HepG2 (cell line): ENCODE measurements around the gene CCBE1. TPM values are rescaled to one million over a fixed set of nuclear protein-coding genes. Genes with fewer than 3 reads are reported as not detected.

ENCODE experiments used
- ATAC-seq: fragments of 200-7000 bp; cut with Tn5 transposase; 3 replicates; pipeline ENCODE4 v1.9.1; 2020; ENCODE audit warnings: mild to moderate bottlenecking, moderate library complexity
- BruUV-seq: library from RNA; stranded (reverse); fragments of 400-500 nt; replicated peaks from 2 replicates; lab custom pipeline; 2021; lab: Mats Ljungman, UMichigan
- CTCF ChIA-PET: fragments of 300-600 bp; formaldehyde crosslinking; extraction: SDS; loops from one replicate; lab custom pipeline; 2021; ENCODE audit warnings: low total read pairs, inconsistent platforms, low intra/inter-chr PET ratio; lab: Yijun Ruan, JAX
- POLR2A ChIA-PET: fragments of 350-600 bp; sonication (Branson Sonifier 250); formaldehyde crosslinking; loops from one replicate; lab custom pipeline; 2020; ENCODE audit warnings: antibody characterized with exemption, inconsistent platforms; lab: Yijun Ruan, JAX
- DNase-seq: peaks from one replicate; pipeline ENCODE4 v3.0.0-alpha.2; 2015; ENCODE audit warnings: low spot score
- FAIRE-seq: peaks from 3 replicates; lab custom pipeline; 2011; peaks lifted over from hg19 to GRCh38; lab: Jason Lieb, UNC
- H2AFZ ChIP-seq: one replicate; pipeline ENCODE4 v1.6.1; 2011; ENCODE audit warnings: low read length, inconsistent platforms
- H3K27ac ChIP-seq: fragments of 300-600 bp; 3 replicates; pipeline ENCODE4 v1.8.0; 2011; ENCODE audit warnings: mixed run types, mild to moderate bottlenecking, mixed read lengths, low read length, inconsistent platforms; ENCODE audit not compliant: insufficient read depth; ENCODE audit errors: extremely low read length
- H3K27me3 ChIP-seq, 2 experiments: fragments of 200-600 bp in 1 of 2; 2 replicates in 1 of 2; 3 replicates in 1 of 2; pipeline versions ENCODE4 v1.6.0 to v1.8.0; 2011; ENCODE audit warnings: low read length in 2 of 2, mild to moderate bottlenecking in 2 of 2, moderate library complexity in 2 of 2, inconsistent platforms in 1 of 2; ENCODE audit not compliant: insufficient read depth in 2 of 2, control insufficient read depth in 1 of 2
- H3K36me3 ChIP-seq, 2 experiments: fragments of 200-600 bp in 1 of 2; replicated peaks in 1 of 2; 2 replicates in 1 of 2; 3 replicates in 1 of 2; pipeline versions ENCODE4 v1.5.1 to v1.8.0; 2011; ENCODE audit warnings: low read length in 2 of 2, inconsistent platforms in 1 of 2; ENCODE audit not compliant: insufficient read depth in 2 of 2, control insufficient read depth in 1 of 2
- H3K4me1 ChIP-seq: 2 replicates; pipeline ENCODE4 v1.5.1; 2012; ENCODE audit warnings: low read length, inconsistent platforms; ENCODE audit not compliant: insufficient read depth
- H3K4me2 ChIP-seq: 2 replicates; pipeline ENCODE4 v1.6.0; 2011; ENCODE audit warnings: low read depth, low read length, inconsistent platforms
- H3K4me3 ChIP-seq, 3 experiments: fragments of 200-600 bp in 1 of 3; sonication (generic), shearing (Covaris generic) in 1 of 3; replicated peaks in 1 of 3; 2 replicates each; pipeline ENCODE4 v1.5.1; 2011 to 2016; ENCODE audit warnings: low read length in 3 of 3, inconsistent platforms in 2 of 3, low read depth in 2 of 3, mild to moderate bottlenecking in 2 of 3, control low read depth in 1 of 3, mixed read lengths in 1 of 3; ENCODE audit not compliant: insufficient read depth in 1 of 3
- H3K79me2 ChIP-seq: one replicate; pipeline ENCODE4 v1.6.1; 2011; ENCODE audit warnings: low read length, inconsistent platforms; ENCODE audit not compliant: insufficient read depth
- H3K9ac ChIP-seq: 2 replicates; pipeline ENCODE4 v1.6.0; 2011; ENCODE audit warnings: mild to moderate bottlenecking, low read depth, low read length, inconsistent platforms; ENCODE audit not compliant: insufficient read depth
- H3K9me3 ChIP-seq: 2 replicates; pipeline ENCODE4 v1.5.1; 2012; ENCODE audit warnings: mild to moderate bottlenecking, low read length
- H4K20me1 ChIP-seq: 2 replicates; pipeline ENCODE4 v1.6.0; 2011; ENCODE audit warnings: inconsistent platforms, mild to moderate bottlenecking, low read length, moderate library complexity; ENCODE audit not compliant: insufficient read depth
- FLYWCH1 ChIP-seq: sonication (generic); formaldehyde crosslinking; IDR thresholded peaks from 2 replicates; pipeline ENCODE4 v1.8.1; 2023; ENCODE audit warnings: mild to moderate bottlenecking, missing genetic modification reagents
- GABPB1 ChIP-seq: IDR thresholded peaks from 2 replicates; pipeline ENCODE4 v1.6.1; 2016; ENCODE audit warnings: mild to moderate bottlenecking, missing genetic modification reagents, moderate library complexity, missing compliant biosample characterization
- GLI4 ChIP-seq: sonication (generic); formaldehyde crosslinking; IDR thresholded peaks from 2 replicates; pipeline ENCODE4 v1.5.1; 2020; ENCODE audit warnings: missing genetic modification reagents, mild to moderate bottlenecking, moderate library complexity, borderline replicate concordance
- HNF1B ChIP-seq: sonication (generic); formaldehyde crosslinking; IDR thresholded peaks from 2 replicates; pipeline ENCODE4 v1.5.1; 2020; ENCODE audit warnings: mild to moderate bottlenecking, moderate library complexity, missing genetic modification reagents
- HNRNPH1 ChIP-seq: fragments of 200-400 bp; formaldehyde crosslinking; optimal IDR thresholded peaks from 2 replicates; pipeline ENCODE3; 2017; ENCODE audit warnings: mild to moderate bottlenecking, low read depth, low read length
- JUN ChIP-seq: sonication (generic); formaldehyde crosslinking; IDR thresholded peaks from 2 replicates; pipeline ENCODE4 v1.4.0; 2020; ENCODE audit warnings: mild to moderate bottlenecking, missing genetic modification reagents
- SMC3 ChIP-seq: IDR thresholded peaks from 2 replicates; pipeline ENCODE4 v1.6.1; 2011; ENCODE audit warnings: low read length, improper control_type of control experiment
- SNAPC5 ChIP-seq: sonication (generic); formaldehyde crosslinking; IDR thresholded peaks from 2 replicates; pipeline ENCODE4 v1.8.1; 2023; ENCODE audit warnings: mild to moderate bottlenecking, missing genetic modification reagents, borderline replicate concordance
- SRSF9 ChIP-seq: fragments of 200-400 bp; formaldehyde crosslinking; IDR thresholded peaks from 2 replicates; pipeline ENCODE4 v1.6.1; 2018; ENCODE audit warnings: borderline replicate concordance, mild to moderate bottlenecking, low read depth, low read length; ENCODE audit not compliant: insufficient read depth, poor library complexity, severe bottlenecking
- ZFP37 ChIP-seq: sonication (generic); formaldehyde crosslinking; IDR thresholded peaks from 2 replicates; pipeline ENCODE4 v1.4.0; 2020; ENCODE audit warnings: missing genetic modification reagents, borderline replicate concordance
- ZMYM4 ChIP-seq: sonication (generic); formaldehyde crosslinking; IDR thresholded peaks from 2 replicates; pipeline ENCODE4 v1.8.1; 2023; ENCODE audit warnings: mild to moderate bottlenecking, missing genetic modification reagents
- ZNF101 ChIP-seq: sonication (generic); formaldehyde crosslinking; IDR thresholded peaks from 2 replicates; pipeline ENCODE4 v1.4.0; 2020; ENCODE audit warnings: mild to moderate bottlenecking, low read depth, missing genetic modification reagents, borderline replicate concordance
- ZNF468 ChIP-seq: sonication (generic); formaldehyde crosslinking; IDR thresholded peaks from 2 replicates; pipeline ENCODE4 v1.8.0; 2022; ENCODE audit warnings: mild to moderate bottlenecking, moderate library complexity, missing genetic modification reagents
- ZNF557 ChIP-seq: sonication (generic); formaldehyde crosslinking; IDR thresholded peaks from 2 replicates; pipeline ENCODE4 v1.4.0; 2020; ENCODE audit warnings: missing genetic modification reagents
- ZNF674 ChIP-seq: sonication (generic); formaldehyde crosslinking; IDR thresholded peaks from 2 replicates; pipeline ENCODE4 v1.5.0; 2020; ENCODE audit warnings: low read depth, mild to moderate bottlenecking, missing genetic modification reagents
- ZNF691 ChIP-seq: sonication (generic); formaldehyde crosslinking; IDR thresholded peaks from 2 replicates; pipeline ENCODE4 v1.4.0; 2020; ENCODE audit warnings: missing genetic modification reagents, low read depth, mild to moderate bottlenecking, borderline replicate concordance
- ZNF709 ChIP-seq: sonication (generic); formaldehyde crosslinking; IDR thresholded peaks from 2 replicates; pipeline ENCODE4 v1.5.0; 2020; ENCODE audit warnings: mild to moderate bottlenecking, missing genetic modification reagents
- ZUFSP ChIP-seq: sonication (generic); formaldehyde crosslinking; IDR thresholded peaks from 2 replicates; pipeline ENCODE4 v1.9.0; 2021; ENCODE audit warnings: missing genetic modification reagents, mild to moderate bottlenecking, borderline replicate concordance
- WGBS: methylation state at CpG from one replicate; pipeline ENCODE4 v1.1.6; 2017; ENCODE audit warnings: low lambda C conversion rate; 5-methylcytosine and 5-hydroxymethylcytosine counted together
- in situ Hi-C: cut with HindIII; loops from 2 replicates; pipeline ENCODE4 v1.10.0; 2017; ENCODE audit warnings: low pct_unique_long_range_greater_than_20kb; ENCODE audit not compliant: extremely low pct_ligation_motif_present
- intact Hi-C: fragments of 100-400 bp; cut with micrococcal nuclease; formaldehyde crosslinking; loops from one replicate; pipeline ENCODE4 v1.10.0; 2022; ENCODE audit not compliant: unreplicated experiment
- polyA plus RNA-seq, 8 experiments: library from polyadenylated mRNA; depleted of rRNA in 3 of 8; stranded (reverse) in 7 of 8; unstranded in 1 of 8; fragments of >200 nt; fragmentation: Illumina TruSeq in 4 of 8; extraction: Trizol in 4 of 8; gene quantifications; 2 replicates each; pipeline versions ENCODE4 v1.2.1 to v1.2.3, GENCODE V29; 2011 to 2016; ENCODE audit warnings: low read depth in 4 of 8, missing spikeins in 1 of 8, mixed read lengths in 1 of 8; ENCODE audit not compliant: insufficient read depth in 1 of 8
- total RNA-seq, 5 experiments: library from RNA; depleted of rRNA; stranded (reverse); fragments of >200 nt; fragmentation: Illumina TruSeq; extraction: Trizol; gene quantifications; 2 replicates each; pipeline ENCODE4 v1.2.3, GENCODE V29; 2016; ENCODE audit warnings: low read depth in 1 of 5

The CCBE1 gene
- total and polyA plus RNA-seq, 2 of the 13 experiments (the other 11 are each of a cell fraction or from before 2014, with no cell fraction given): not detected

GRCh38 chr18:59705145-59705544, 7.9 kb upstream of the CCBE1 start (continued):
- TF ChIP-seq ZFP37 (CRISPR knock-in tag) (no peak), ZNF468 (CRISPR knock-in tag) (no peak), ZNF101 (CRISPR knock-in tag) (no peak)

GRCh38 chr18:59704146-59704545, 6.9 kb upstream of the CCBE1 start:
- peaks cover 2 to 14% of the 10 kb centered on the region in 2 experiments; a peak in 3 of 5 replicates for H3K27me3 ChIP-seq
- H3K9me3 ChIP-seq: no peaks in the 10 kb centered on the region
- in situ Hi-C loops: no loop called here
- DNase-seq: no peak
- ATAC-seq: no peak
- ChIA-PET POLR2A (no interaction called here), CTCF (no interaction called here)
- H2AFZ ChIP-seq: no peak overlapping the region
- no peak overlapping the region for H3K9ac ChIP-seq
- no peaks in the 10 kb centered on the region for H3K79me2 ChIP-seq
- no peaks in the 10 kb centered on the region for H4K20me1 ChIP-seq
- no peak overlapping the region for H3K27ac ChIP-seq
- no TSS peak for BruUV-seq
- no peak overlapping the region for H3K4me2 ChIP-seq
- intact Hi-C loops: loop anchor here (10.0 kb wide), 1 partner anchor 121 kb away; no protein-coding TSS in a partner anchor
- 5% methylated on average over 1 of the region's 1 CpG for WGBS
- H3K4me1 ChIP-seq: no peaks in the 10 kb centered on the region
- no peaks in the 10 kb centered on the region for H3K36me3 ChIP-seq
- H3K4me3 ChIP-seq: no peak overlapping the region
- FAIRE-seq: no peak
- TF ChIP-seq GLI4 (CRISPR knock-in tag) (no peak), SNAPC5 (CRISPR knock-in tag) (no peak), ZMYM4 (CRISPR knock-in tag) (no peak), ZUFSP (CRISPR knock-in tag) (no peak), ZNF691 (no peak), SRSF9 (no peak), HNRNPH1 (no peak), ZNF709 (CRISPR knock-in tag) (no peak), FLYWCH1 (CRISPR knock-in tag) (no peak), ZNF557 (CRISPR knock-in tag) (no peak), HNF1B (CRISPR knock-in tag) (no peak), ZNF674 (CRISPR knock-in tag) (no peak), JUN (no peak), GABPB1 (no peak), SMC3 (no peak)
